ENCODE results near the gene CDR2. TPM values are rescaled to one million over a fixed set of nuclear protein-coding genes. Genes with fewer than 3 reads are reported as not detected.

Gene CDR2
- total and polyA plus RNA-seq, 7 donors: 2.2 to 11.9 (median 4.5) TPM

DNA sequence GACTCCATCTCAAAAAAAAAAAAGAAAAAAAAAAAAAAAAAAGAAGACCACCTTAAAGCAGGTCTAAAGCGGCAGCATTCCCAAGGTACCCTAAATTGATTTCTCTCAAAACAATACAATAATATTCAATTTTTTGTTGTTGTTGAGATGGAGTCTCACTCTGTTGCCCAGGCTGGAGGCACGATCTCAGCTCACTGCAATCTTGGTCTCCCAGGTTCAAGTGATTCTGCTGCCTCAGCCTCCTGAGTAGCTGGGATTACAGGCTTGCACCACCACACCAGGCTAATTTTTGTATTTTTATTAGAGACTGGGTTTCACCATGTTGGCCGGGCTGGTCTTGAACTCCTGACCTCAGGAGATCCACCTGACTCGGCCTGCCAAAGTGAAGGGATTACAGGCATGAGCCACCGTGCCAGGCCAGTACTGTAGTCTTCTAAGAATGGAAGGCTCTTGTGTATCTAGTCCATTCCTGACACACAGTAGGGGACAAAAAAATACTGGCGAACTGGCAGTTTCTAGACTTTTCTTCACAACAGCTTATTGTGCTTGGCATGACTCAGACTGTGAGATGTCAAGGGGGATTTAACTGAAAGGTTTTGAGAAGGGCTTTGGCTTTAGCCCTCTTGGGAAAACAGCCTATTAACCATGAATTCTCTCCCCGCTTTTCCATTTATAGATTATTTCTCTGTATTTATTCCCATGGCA lies 17.3 kb downstream of the CDR2 start:
- DNase-seq (no peak), ATAC-seq (no peak)
- Histone ChIP-seq H3K4me1 (no peaks in the 10 kb centered on the region), H3K27ac (no peak overlapping the region), H3K4me3 (no peak overlapping the region), H3K9me3 (no peaks in the 10 kb centered on the region), H3K27me3 (ENCODE audit: insufficient read depth in 3 of 3, low read length in 2 of 3) (no peaks in the 10 kb centered on the region), H3K36me3 (ENCODE audit: insufficient read depth in 1 of 2, low read depth in 1 of 2) (peaks cover 0 to 14% of the 10 kb centered on the region in 2 donors)
- WGBS, 3 donors: 89 to 94% (median 93%) methylated on average over 7 of the region's 7 CpGs
- TF ChIP-seq CTCF (IDR thresholded peaks at IDR 0.05): no peak
- intact Hi-C loops (cut with DNase I): no loop called here

- Histone ChIP-seq H3K36me3 (ENCODE audit: insufficient read depth in 1 of 2, low read depth in 1 of 2) (peaks cover 0 to 9% of the 10 kb centered on the region in 2 donors), H3K27ac (no peak overlapping the region), H3K9me3 (no peaks in the 10 kb centered on the region), H3K4me1 (no peaks in the 10 kb centered on the region), H3K27me3 (ENCODE audit: insufficient read depth in 3 of 3, low read length in 2 of 3) (no peaks in the 10 kb centered on the region), H3K4me3 (no peak overlapping the region)
- intact Hi-C loops (cut with DNase I): no loop called here
- DNase-seq (no peak), ATAC-seq (no peak)
- TF ChIP-seq CTCF (IDR thresholded peaks at IDR 0.05): no peak
Measured at GRCh38 chr16:22355487-22355908, 18.9 kb downstream of the CDR2 start.

GRCh38 chr16:22353933-22354541 lies 20.4 kb downstream of the CDR2 start:
- intact Hi-C loops (cut with DNase I): no loop called here
- TF ChIP-seq CTCF (IDR thresholded peaks at IDR 0.05): no peak

GRCh38 chr16:22353191-22353919 lies 21.1 kb downstream of the CDR2 start:
- no peak for TF ChIP-seq CTCF (IDR thresholded peaks at IDR 0.05)
- WGBS, 3 donors: 63 to 69% (median 66%) methylated on average over 3 of the region's 3 CpGs
- H3K4me3 ChIP-seq: no peak overlapping the region
- no peak overlapping the region for H3K27ac ChIP-seq
- no peaks in the 10 kb centered on the region for H3K4me1 ChIP-seq
- H3K36me3 ChIP-seq (ENCODE audit: insufficient read depth in 1 of 2, low read depth in 1 of 2): peaks cover 5 to 28% of the 10 kb centered on the region in 2 donors
- ATAC-seq: no peak
- no peak for DNase-seq
- intact Hi-C loops (cut with DNase I): no loop called here
- no peaks in the 10 kb centered on the region for H3K27me3 ChIP-seq (ENCODE audit: insufficient read depth in 3 of 3, low read length in 2 of 3)
- H3K9me3 ChIP-seq: no peaks in the 10 kb centered on the region

More at GRCh38 chr16:22353933-22354541, 20.4 kb downstream of the CDR2 start:
- WGBS, 3 donors: 65 to 71% (median 66%) methylated on average over 5 of the region's 5 CpGs
- Histone ChIP-seq H3K36me3 (ENCODE audit: insufficient read depth in 1 of 2, low read depth in 1 of 2) (peaks cover 3 to 22% of the 10 kb centered on the region in 2 donors), H3K9me3 (no peaks in the 10 kb centered on the region), H3K27ac (no peak overlapping the region), H3K4me3 (no peak overlapping the region), H3K4me1 (no peaks in the 10 kb centered on the region), H3K27me3 (ENCODE audit: insufficient read depth in 3 of 3, low read length in 2 of 3) (no peaks in the 10 kb centered on the region)
- DNase-seq: no peak
- no peak for ATAC-seq
